C4-2B (cell line): ENCODE measurements around the gene RALGPS2.

Experiments used
- ZFX ChIP-seq: fragments of 450-650 bp; IDR thresholded peaks from 2 replicates; pipeline ENCODE4 v1.6.1; 2017
- TF ChIP-seq, protein P1 (sequence below): fragments of 450-650 bp; conservative IDR thresholded peaks from 2 replicates; pipeline ENCODE4 v1.5.1; 2017; ENCODE audit warnings: mild to moderate bottlenecking

DNA sequence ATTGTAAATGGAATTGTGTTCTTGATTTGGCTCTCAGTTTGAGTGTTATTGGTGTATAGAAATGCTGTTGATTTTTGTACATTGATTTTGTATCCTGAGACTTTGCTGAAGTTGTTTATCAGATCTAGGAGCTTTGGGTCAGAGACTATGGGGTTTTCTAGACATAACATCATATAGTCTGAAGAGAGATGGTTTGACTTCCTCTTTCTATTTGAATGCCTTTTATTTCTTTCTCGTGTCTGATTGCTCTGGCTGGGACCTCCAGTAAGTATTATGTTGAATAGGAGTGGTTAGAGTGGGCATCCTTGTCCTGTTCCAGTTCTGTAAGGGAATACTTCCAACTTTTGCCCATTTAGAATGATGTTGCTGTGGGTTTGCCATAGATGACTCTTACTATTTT is 185.0 kb downstream of the RALGPS2 start:
- TF ChIP-seq, protein P1, sequence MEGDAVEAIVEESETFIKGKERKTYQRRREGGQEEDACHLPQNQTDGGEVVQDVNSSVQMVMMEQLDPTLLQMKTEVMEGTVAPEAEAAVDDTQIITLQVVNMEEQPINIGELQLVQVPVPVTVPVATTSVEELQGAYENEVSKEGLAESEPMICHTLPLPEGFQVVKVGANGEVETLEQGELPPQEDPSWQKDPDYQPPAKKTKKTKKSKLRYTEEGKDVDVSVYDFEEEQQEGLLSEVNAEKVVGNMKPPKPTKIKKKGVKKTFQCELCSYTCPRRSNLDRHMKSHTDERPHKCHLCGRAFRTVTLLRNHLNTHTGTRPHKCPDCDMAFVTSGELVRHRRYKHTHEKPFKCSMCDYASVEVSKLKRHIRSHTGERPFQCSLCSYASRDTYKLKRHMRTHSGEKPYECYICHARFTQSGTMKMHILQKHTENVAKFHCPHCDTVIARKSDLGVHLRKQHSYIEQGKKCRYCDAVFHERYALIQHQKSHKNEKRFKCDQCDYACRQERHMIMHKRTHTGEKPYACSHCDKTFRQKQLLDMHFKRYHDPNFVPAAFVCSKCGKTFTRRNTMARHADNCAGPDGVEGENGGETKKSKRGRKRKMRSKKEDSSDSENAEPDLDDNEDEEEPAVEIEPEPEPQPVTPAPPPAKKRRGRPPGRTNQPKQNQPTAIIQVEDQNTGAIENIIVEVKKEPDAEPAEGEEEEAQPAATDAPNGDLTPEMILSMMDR, result no peak
- no peak for TF ChIP-seq ZFX
